Measurements from ENCODE around the gene PIGV.

PIGV gene

GRCh38 chr1:26774462-26774861 lies 13.3 kb upstream of the PIGV start:
- no peak for DNase-seq

- no peak for DNase-seq
Measured at GRCh38 chr1:26775666-26776065, 12.1 kb upstream of the PIGV start.

- no peak for DNase-seq
Measured at GRCh38 chr1:26779098-26779668, 8.6 kb upstream of the PIGV start.

DNA sequence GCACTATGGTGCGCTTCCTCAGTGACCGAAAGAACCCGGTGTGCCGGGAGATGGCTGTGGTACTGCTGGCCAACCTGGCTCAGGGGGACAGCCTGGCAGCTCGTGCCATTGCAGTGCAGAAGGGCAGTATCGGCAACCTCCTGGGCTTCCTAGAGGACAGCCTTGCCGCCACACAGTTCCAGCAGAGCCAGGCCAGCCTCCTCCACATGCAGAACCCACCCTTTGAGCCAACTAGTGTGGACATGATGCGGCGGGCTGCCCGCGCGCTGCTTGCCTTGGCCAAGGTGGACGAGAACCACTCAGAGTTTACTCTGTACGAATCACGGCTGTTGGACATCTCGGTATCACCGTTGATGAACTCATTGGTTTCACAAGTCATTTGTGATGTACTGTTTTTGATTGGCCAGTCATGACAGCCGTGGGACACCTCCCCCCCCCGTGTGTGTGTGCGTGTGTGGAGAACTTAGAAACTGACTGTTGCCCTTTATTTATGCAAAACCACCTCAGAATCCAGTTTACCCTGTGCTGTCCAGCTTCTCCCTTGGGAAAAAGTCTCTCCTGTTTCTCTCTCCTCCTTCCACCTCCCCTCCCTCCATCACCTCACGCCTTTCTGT lies 7.3 kb upstream of the PIGV start:
- DNase-seq, result no peak

GRCh38 chr1:26781206-26781825 lies 6.4 kb upstream of the PIGV start:
- no peak for DNase-seq

DNA sequence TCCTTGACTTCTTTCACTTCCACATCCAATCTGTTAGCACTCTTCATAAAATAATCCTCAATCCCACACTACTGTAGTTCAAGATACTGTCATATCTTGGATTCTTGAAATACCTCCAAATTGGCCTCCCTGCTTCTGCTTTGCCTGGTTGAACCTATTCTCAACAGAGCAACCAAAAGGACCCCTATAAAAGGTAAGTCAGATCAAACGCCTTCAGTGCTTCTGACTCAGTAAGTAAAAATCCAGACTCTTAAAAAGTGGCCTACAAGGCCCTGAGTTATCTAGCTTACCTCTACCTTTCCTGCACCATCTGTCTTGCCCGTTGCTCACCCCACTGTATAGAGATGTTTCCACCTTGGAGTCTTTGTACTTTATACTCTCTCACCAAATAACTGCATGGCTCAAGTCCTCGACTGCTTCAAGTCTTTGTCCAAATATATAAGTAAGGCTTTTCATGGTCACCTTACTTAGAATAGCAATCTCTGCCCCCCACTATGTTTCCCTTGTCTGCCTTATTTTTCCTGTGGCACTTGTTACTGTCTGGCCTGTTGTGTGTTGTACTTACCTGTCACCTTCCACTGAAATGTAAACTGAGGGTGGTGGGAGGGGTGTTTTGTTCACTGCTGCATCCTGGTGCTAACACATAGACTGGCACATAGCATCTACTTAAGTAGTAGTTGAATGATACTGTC lies 5.1 kb upstream of the PIGV start:
- no peak for DNase-seq

- no peak for DNase-seq
Measured at GRCh38 chr1:26783646-26784022, 4.1 kb upstream of the PIGV start.

- DNase-seq, result peak; percentile 85
Measured at GRCh38 chr1:26784023-26784871, 3.5 kb upstream of the PIGV start.

DNA sequence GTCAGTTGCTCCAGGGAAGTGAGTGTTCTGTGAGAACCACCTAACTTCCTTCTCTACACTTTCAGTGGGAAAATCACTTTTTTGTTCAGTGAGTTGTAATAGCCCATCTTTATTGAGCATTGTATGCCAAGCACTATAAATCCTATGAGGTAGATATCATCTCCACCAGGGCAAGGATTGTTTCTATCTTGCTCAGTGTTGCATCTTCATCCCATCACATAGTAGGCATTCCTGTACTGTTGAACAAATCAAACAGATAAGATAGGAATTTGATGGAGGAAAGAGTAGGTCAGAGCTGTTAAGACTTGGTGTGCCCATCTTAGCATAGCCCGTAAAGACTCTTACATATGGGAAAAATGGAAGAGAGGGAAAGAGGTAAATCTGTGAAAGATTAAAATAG lies 2.9 kb upstream of the PIGV start:
- DNase-seq, result no peak

- peak; percentile 42 for DNase-seq
Measured at GRCh38 chr1:26785611-26786436, 1.9 kb upstream of the PIGV start.

DNA sequence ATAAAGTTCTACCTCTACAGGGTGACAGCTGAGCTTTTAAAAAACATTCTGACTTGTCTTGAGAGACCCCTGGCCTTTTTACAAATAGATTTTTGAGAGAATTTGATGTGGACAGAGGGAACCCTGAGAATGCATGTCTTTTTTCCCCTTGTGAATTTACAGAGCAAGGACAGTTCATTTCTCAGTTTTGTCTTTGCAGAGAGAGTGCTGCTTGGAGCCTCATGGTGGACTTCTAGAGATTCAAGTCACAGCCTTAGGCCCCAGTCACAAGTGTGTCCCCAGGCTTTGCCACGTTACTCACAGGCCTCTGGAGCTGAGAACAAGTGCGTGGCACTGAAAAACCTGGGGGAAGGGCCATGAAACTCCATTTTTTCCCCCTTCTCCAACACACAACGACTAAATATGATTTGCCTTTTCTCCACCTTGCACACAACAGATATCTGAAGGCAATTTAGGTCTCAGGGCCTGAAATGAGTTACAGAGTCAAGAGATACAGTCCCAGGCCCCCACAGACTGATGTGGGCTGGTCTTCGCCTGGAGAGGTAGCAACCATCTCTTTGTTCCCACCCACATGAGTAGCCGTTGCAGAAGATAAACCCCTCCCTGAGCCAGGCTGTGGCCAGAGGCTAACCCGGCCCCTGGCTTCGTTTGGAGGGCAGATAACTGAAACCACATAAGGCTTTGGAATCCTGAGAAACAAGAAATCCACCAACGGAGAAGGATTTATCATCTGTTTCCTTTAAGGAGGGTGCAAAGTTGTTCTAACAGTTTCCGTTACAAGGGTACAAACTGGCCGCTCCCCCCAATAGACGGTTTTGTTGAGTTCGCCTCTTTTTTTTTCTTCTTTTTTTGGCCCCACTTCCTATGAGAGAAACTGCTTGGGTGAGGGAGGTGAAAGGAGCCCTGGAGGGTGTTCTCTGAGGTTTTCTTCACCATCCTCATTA lies 1.0 kb upstream of the PIGV start:
- DNase-seq, result peak; percentile 50

DNA sequence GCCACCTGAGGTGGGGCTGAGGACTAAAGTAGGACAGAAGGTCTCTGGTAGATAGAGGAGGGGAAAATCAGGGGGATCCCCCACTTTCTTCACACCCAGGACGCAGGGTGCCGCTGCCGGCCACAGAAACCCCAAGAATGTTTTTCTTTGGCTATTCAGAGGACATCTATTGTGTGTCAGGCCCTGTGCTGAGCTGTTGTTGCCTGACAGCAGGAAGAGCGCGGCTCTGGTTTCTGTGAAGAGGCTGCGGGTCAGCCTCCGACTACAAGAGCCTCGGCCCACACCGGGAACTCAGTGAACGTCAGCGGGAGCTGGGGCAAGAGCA lies 407 bp upstream of the PIGV start:
- no peak for DNase-seq

- peak; percentile 43 for DNase-seq
Measured at GRCh38 chr1:26788515-26788785, 700 bp downstream of the PIGV start.

DNA sequence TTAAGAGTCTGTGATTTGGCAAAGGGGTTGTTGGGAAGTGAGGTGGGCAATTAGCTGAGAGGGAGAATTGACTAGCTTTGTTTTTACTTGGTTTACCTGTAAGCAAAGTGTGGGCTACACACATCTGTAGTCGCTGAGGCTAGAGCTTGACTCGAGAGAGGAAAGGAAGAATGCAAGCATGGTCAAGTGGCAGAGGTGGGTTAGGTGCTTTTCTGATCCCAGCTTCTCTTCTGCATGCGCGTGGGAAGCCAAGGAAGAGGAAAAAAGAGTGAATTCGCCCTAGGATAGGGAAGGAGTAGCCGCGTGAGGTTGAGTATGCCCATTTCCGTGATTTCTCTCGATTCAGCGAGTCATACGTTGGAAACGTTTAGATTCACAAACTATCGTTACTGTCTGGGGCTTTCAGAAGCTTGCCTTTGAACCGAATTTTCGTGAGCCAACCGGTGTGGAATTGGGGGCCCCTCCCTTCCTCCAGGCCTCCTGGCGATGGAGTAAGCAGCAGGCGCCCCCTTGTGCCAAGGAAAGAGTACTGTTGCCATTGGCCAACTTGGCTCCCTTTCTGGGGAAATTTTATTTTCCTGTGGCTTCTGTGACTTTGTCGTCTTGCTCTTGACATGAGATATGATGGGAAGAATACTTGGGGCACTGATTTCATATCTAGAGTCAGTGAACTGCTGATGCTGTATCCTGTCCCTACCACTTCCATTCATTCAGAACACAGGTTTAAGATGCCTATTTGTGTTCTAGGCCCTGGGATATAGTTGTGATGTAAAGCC lies 1.3 kb downstream of the PIGV start:
- DNase-seq, result peak; percentile 81

- DNase-seq, result no peak
Measured at GRCh38 chr1:26789612-26789865, 1.8 kb downstream of the PIGV start.

GRCh38 chr1:26789931-26790330 lies 2.2 kb downstream of the PIGV start:
- no peak for DNase-seq

- DNase-seq, result no peak
Measured at GRCh38 chr1:26790551-26790953, 2.8 kb downstream of the PIGV start.

DNA sequence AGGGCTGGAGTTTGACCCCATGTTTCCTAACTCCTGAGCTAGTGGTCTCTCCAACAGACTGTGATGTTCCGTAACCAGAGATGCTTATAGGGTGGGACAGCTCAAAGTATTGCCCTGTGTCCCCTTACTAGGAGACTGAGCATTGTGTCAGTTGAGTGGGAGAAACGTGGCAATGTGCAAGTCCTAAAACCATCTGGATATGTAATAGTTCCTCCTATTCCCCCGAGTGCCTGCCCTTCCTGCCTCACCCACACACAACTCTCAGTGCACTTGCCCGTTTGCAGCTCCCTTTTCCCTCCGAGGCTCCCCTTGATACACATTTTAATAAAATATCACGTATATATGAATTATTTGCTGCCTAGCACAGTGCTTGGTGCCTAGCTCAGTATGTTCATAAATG lies 3.4 kb downstream of the PIGV start:
- no peak for DNase-seq

DNA sequence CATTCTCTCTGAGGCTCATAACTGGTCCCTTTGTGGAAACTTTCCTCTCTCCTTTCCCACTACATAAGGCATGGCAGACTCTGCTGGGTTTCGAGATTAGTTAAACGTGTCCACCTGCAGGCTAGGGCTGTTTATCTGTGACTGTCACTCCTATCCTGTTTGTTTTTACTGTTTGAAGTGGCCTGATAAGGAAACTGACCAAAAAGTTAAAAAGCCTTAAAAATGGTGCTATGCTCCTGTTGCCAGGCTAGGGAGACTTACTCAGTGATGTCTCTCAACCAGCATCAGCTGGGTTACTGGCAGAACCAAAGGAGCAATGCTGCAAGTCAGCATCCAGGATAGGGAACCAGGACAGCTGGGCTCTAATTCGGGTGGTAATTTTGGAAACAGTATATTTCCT lies 3.9 kb downstream of the PIGV start:
- DNase-seq, result no peak

- no peak for DNase-seq
Measured at GRCh38 chr1:26792924-26793323, 5.2 kb downstream of the PIGV start.

GRCh38 chr1:26794391-26794790 lies 6.6 kb downstream of the PIGV start:
- DNase-seq, result no peak

All from DMS153 (cell line).